HCT116 (cell line): ENCODE data around the gene CCT5. TPM values are rescaled to one million over a fixed set of nuclear protein-coding genes. Genes with fewer than 3 reads are reported as not detected.

Experiments used
- ATAC-seq: fragments of 200-7000 bp; cut with Tn5 transposase; 2 replicates; pipeline ENCODE4 v1.9.1; 2020; ENCODE audit warnings: mild to moderate bottlenecking, moderate library complexity
- BruUV-seq: library from RNA; stranded (reverse); fragments of 400-500 nt; replicated peaks from 2 replicates; lab custom pipeline; 2021; lab: Mats Ljungman, UMichigan
- CTCF ChIA-PET: fragments of 300-600 bp; sonication (Branson Sonifier 250); formaldehyde crosslinking; loops from one replicate; lab custom pipeline; 2021; ENCODE audit warnings: antibody characterized with exemption; lab: Charles Lee
- POLR2A ChIA-PET: fragments of 300-600, 350-600 bp; sonication (Branson Sonifier 250); formaldehyde crosslinking; loops from one replicate; lab custom pipeline; 2021; ENCODE audit warnings: antibody characterized with exemption; lab: Charles Lee
- RAD21 ChIA-PET, 2 experiments: fragments of 300-600 bp; sonication (Branson Sonifier 250); formaldehyde crosslinking; loops; one replicate each; lab custom pipeline; 2023; ENCODE audit warnings: low total read pairs in 2 of 2; ENCODE audit not compliant: uncharacterized antibody in 2 of 2, unreplicated experiment in 2 of 2, low non-redundant PET in 1 of 2; lab: Charles Lee
- DNase-seq: peaks from one replicate; pipeline ENCODE4 v3.0.0-alpha.2; 2010; ENCODE audit warnings: low read depth, low spot score
- H2AFZ ChIP-seq: fragments of 200-600 bp; shearing (Covaris generic), sonication (generic); 2 replicates; pipeline ENCODE4 v1.6.1; 2017; ENCODE audit warnings: low read depth, mixed run types, mixed read lengths, antibody characterized with exemption, low read length; ENCODE audit not compliant: poor library complexity, severe bottlenecking
- H3K27ac ChIP-seq: 2 replicates; pipeline ENCODE4 v1.5.1; 2012; ENCODE audit warnings: low read depth, low read length
- H3K27me3 ChIP-seq: fragments of 200-600 bp; sonication (generic); 2 replicates; pipeline ENCODE4 v1.6.1; 2016; ENCODE audit warnings: mixed run types, low read length, mixed read lengths; ENCODE audit not compliant: insufficient read depth
- H3K36me3 ChIP-seq, 2 experiments: fragments of 200-500 bp in 1 of 2; fragments of 200-600 bp in 1 of 2; sonication (Bioruptor generic) in 1 of 2; sonication (generic) in 1 of 2; 2 replicates each; pipeline versions ENCODE4 v1.5.1 to v1.6.1; 2014 to 2016; ENCODE audit warnings: low read length in 2 of 2, inconsistent platforms in 1 of 2, mixed read lengths in 1 of 2, mixed run types in 1 of 2; ENCODE audit not compliant: insufficient read depth in 2 of 2, control insufficient read depth in 1 of 2
- H3K4me1 ChIP-seq, 2 experiments: fragments of 200-600 bp in 1 of 2; sonication (generic) in 1 of 2; 2 replicates each; pipeline versions ENCODE4 v1.5.1 to v1.6.1; 2012 to 2017; ENCODE audit warnings: low read length in 2 of 2, inconsistent platforms in 1 of 2, mild to moderate bottlenecking in 1 of 2, mixed read lengths in 1 of 2, mixed run types in 1 of 2, moderate library complexity in 1 of 2; ENCODE audit not compliant: insufficient read depth in 2 of 2, control insufficient read depth in 1 of 2
- H3K4me2 ChIP-seq: fragments of 200-600 bp; sonication (generic); 2 replicates; pipeline ENCODE4 v1.6.1; 2017; ENCODE audit warnings: mixed run types, low read length, mixed read lengths
- H3K4me3 ChIP-seq, 2 experiments: fragments of 200-600 bp in 1 of 2; sonication (generic) in 1 of 2; replicated peaks in 1 of 2; 2 replicates each; pipeline ENCODE4 v1.5.1; 2011 to 2016; ENCODE audit warnings: low read length in 2 of 2, control low read depth in 1 of 2, low read depth in 1 of 2, mild to moderate bottlenecking in 1 of 2, mixed read lengths in 1 of 2, mixed run types in 1 of 2
- H3K79me2 ChIP-seq: fragments of 200-600 bp; sonication (generic); 2 replicates; pipeline ENCODE4 v1.6.1; 2017; ENCODE audit warnings: mild to moderate bottlenecking, mixed run types, low read length, moderate library complexity, mixed read lengths; ENCODE audit not compliant: insufficient read depth
- H3K9ac ChIP-seq: fragments of 200-600 bp; sonication (generic); 2 replicates; pipeline ENCODE4 v1.6.1; 2016; ENCODE audit warnings: low read length, mixed read lengths
- H3K9me2 ChIP-seq: fragments of 200-600 bp; sonication (generic), shearing (Covaris generic); 2 replicates; pipeline ENCODE4 v1.6.1; 2017; ENCODE audit warnings: mixed run types, mild to moderate bottlenecking, moderate library complexity; ENCODE audit not compliant: insufficient read depth
- H3K9me3 ChIP-seq, 2 experiments: fragments of 200-500 bp in 1 of 2; fragments of 200-600 bp in 1 of 2; sonication (Bioruptor generic) in 1 of 2; sonication (generic) in 1 of 2; 2 replicates each; pipeline ENCODE4 v1.6.1; 2014 to 2017; ENCODE audit warnings: low read length in 2 of 2, mixed read lengths in 2 of 2, inconsistent platforms in 1 of 2, low read depth in 1 of 2, mild to moderate bottlenecking in 1 of 2, mixed run types in 1 of 2, moderate library complexity in 1 of 2; ENCODE audit not compliant: control insufficient read depth in 1 of 2, insufficient read depth in 1 of 2
- H4K20me1 ChIP-seq: fragments of 200-600 bp; sonication (generic), shearing (Covaris generic); 2 replicates; pipeline ENCODE4 v1.6.1; 2017; ENCODE audit warnings: mixed run types, mild to moderate bottlenecking, moderate library complexity; ENCODE audit not compliant: insufficient read depth
- ATF3 ChIP-seq: IDR thresholded peaks from 2 replicates; pipeline ENCODE4 v1.6.1; 2012
- CBX3 ChIP-seq: IDR thresholded peaks from 2 replicates; pipeline ENCODE4 v1.6.1; 2012; ENCODE audit warnings: low read depth
- CEBPB ChIP-seq: IDR thresholded peaks from 2 replicates; pipeline ENCODE4 v1.6.1; 2012; ENCODE audit warnings: low read depth
- EGR1 ChIP-seq: IDR thresholded peaks from 2 replicates; pipeline ENCODE4 v1.6.1; 2012; ENCODE audit warnings: low read depth
- ELF1 ChIP-seq: IDR thresholded peaks from 2 replicates; pipeline ENCODE4 v1.6.1; 2012; ENCODE audit warnings: low read depth, borderline replicate concordance
- EZH2 ChIP-seq: fragments of 200-600 bp; sonication (generic); IDR thresholded peaks from 2 replicates; pipeline ENCODE4 v1.6.1; 2017; ENCODE audit warnings: antibody characterized with exemption, mixed run types
- EZH2phosphoT487 ChIP-seq: fragments of 200-600 bp; IDR thresholded peaks from 2 replicates; pipeline ENCODE4 v1.6.1; 2018; ENCODE audit warnings: antibody characterized with exemption, borderline replicate concordance
- FOSL1 ChIP-seq: IDR thresholded peaks from 2 replicates; pipeline ENCODE4 v1.6.1; 2012; ENCODE audit warnings: low read depth
- MAX ChIP-seq: IDR thresholded peaks from 2 replicates; pipeline ENCODE4 v1.6.1; 2012
- POLR2A ChIP-seq: IDR thresholded peaks from 2 replicates; pipeline ENCODE4 v1.7.0; 2011; ENCODE audit warnings: borderline replicate concordance; ENCODE audit not compliant: insufficient read depth, insufficient read length; ENCODE audit errors: extremely low read depth
- RAD21 ChIP-seq: IDR thresholded peaks from 2 replicates; pipeline ENCODE4 v1.6.1; 2012; ENCODE audit warnings: low read depth, mild to moderate bottlenecking
- REST ChIP-seq: IDR thresholded peaks from 2 replicates; pipeline ENCODE4 v1.6.1; 2012; ENCODE audit warnings: low read depth
- SIN3A ChIP-seq: IDR thresholded peaks from 2 replicates; pipeline ENCODE4 v1.6.1; 2012; ENCODE audit warnings: low read depth
- SP1 ChIP-seq: IDR thresholded peaks from 2 replicates; pipeline ENCODE4 v1.6.1; 2012; ENCODE audit warnings: low read depth
- TCF7L2 ChIP-seq: IDR thresholded peaks from 2 replicates; pipeline ENCODE4 v1.7.0; 2011; ENCODE audit warnings: borderline replicate concordance, inconsistent platforms; ENCODE audit not compliant: insufficient read depth, insufficient read length; ENCODE audit errors: extremely low read depth
- YY1 ChIP-seq: IDR thresholded peaks from 2 replicates; pipeline ENCODE4 v1.6.1; 2011; ENCODE audit warnings: low read length, low read depth, moderate library complexity, mild to moderate bottlenecking; ENCODE audit not compliant: insufficient replicate concordance; ENCODE audit errors: extremely low read depth
- ZBTB33 ChIP-seq: IDR thresholded peaks from 2 replicates; pipeline ENCODE4 v1.6.1; 2011; ENCODE audit warnings: mild to moderate bottlenecking, low read length, moderate library complexity; ENCODE audit not compliant: insufficient replicate concordance; ENCODE audit errors: extremely low read depth
- ZFX ChIP-seq: fragments of 450-650 bp; IDR thresholded peaks from 2 replicates; pipeline ENCODE4 v1.6.1; 2017
- ZNF274 ChIP-seq: fragments of 200-500 bp; sonication (Bioruptor generic); IDR thresholded peaks from 2 replicates; pipeline ENCODE4 v1.6.1; 2014; ENCODE audit warnings: mild to moderate bottlenecking, low read depth, low read length, inconsistent platforms
- intact Hi-C: fragments of 100-400 bp; cut with micrococcal nuclease; formaldehyde crosslinking; loops from 2 replicates; pipeline ENCODE4 v1.10.0; 2022
- total RNA-seq: library from RNA; stranded (reverse); gene quantifications from one replicate; pipeline ENCODE4 v1.2.1, GENCODE V29; 2021; ENCODE audit not compliant: unreplicated experiment
- TF ChIP-seq, protein P1 (sequence below), 3 experiments: fragments of 200-600 bp in 1 of 3; sonication (generic) in 1 of 3; IDR thresholded peaks in 2 of 3; conservative IDR thresholded peaks in 1 of 3; 2 replicates each; pipeline ENCODE4 v1.5.1; 2012 to 2017; ENCODE audit warnings: low read depth in 2 of 3, low read length in 2 of 3, antibody characterized with exemption in 1 of 3, borderline replicate concordance in 1 of 3, control low read depth in 1 of 3, mild to moderate bottlenecking in 1 of 3, mixed read lengths in 1 of 3, mixed run types in 1 of 3, moderate library complexity in 1 of 3; ENCODE audit not compliant: insufficient read depth in 1 of 3

The CCT5 gene
- total RNA-seq, 1 experiment from 2014 or later = 489 TPM

DNA sequence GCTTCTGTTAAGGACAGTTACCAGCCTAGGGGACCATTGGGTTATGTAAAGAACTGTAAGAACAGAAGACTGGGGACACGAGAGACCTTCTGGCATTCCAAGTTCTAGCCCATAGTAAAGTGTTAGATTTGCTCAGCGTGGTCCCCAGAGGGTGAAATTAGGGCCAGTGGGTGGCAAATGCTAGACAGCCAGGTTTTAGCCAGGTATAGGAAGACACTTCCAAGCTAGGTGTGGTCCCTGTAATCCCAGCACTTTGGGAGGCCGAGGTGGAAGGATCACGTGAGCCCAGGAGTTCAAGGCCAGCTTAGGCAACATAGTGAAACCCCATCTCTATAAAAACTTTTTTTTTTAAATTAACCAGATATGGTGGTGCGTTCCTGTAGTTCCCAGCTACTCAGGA, 34.7 kb upstream of the CCT5 start:
- BruUV-seq = no TSS peak
- Histone ChIP-seq H3K4me2 (no peak overlapping the region), H3K79me2 (no peaks in the 10 kb centered on the region), H2AFZ (no peak overlapping the region), H3K4me1 (no peaks in the 10 kb centered on the region), H3K9me3 (no peaks in the 10 kb centered on the region), H3K27ac (no peak overlapping the region), H3K9ac (no peak overlapping the region), H4K20me1 (no peaks in the 10 kb centered on the region), H3K36me3 (no peaks in the 10 kb centered on the region), H3K9me2 (no peaks in the 10 kb centered on the region), H3K27me3 (no peaks in the 10 kb centered on the region), H3K4me3 (no peak overlapping the region)
- POLR2A ChIA-PET = no interaction called here
- DNase-seq (no peak), ATAC-seq (no peak)
- intact Hi-C loops = no loop called here
- CTCF ChIA-PET = no interaction called here
- TF ChIP-seq CEBPB (no peak), POLR2A (no peak), ZFX (no peak), EZH2 (no peak), YY1 (no peak), MAX (no peak), EGR1 (no peak), SIN3A (no peak), CBX3 (no peak), REST (no peak), RAD21 (no peak), ZBTB33 (no peak), ZNF274 (no peak), FOSL1 (no peak), EZH2phosphoT487 (no peak), TCF7L2 (no peak), SP1 (no peak), ELF1 (no peak), ATF3 (no peak)
- TF ChIP-seq, protein P1, sequence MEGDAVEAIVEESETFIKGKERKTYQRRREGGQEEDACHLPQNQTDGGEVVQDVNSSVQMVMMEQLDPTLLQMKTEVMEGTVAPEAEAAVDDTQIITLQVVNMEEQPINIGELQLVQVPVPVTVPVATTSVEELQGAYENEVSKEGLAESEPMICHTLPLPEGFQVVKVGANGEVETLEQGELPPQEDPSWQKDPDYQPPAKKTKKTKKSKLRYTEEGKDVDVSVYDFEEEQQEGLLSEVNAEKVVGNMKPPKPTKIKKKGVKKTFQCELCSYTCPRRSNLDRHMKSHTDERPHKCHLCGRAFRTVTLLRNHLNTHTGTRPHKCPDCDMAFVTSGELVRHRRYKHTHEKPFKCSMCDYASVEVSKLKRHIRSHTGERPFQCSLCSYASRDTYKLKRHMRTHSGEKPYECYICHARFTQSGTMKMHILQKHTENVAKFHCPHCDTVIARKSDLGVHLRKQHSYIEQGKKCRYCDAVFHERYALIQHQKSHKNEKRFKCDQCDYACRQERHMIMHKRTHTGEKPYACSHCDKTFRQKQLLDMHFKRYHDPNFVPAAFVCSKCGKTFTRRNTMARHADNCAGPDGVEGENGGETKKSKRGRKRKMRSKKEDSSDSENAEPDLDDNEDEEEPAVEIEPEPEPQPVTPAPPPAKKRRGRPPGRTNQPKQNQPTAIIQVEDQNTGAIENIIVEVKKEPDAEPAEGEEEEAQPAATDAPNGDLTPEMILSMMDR (IDR thresholded peaks at IDR 0.05 in 2 of 3, conservative IDR thresholded peaks at IDR 0.05 in 1 of 3; ENCODE audit: borderline replicate concordance in 1 of 3, insufficient read depth in 1 of 3, low read depth in 2 of 3, low read length in 2 of 3) = no peak
- RAD21 ChIA-PET = no interaction called here
